Trophoblast cell (in vitro differentiated cells and primary cell): ENCODE data around the gene KCNA4.

Experiments
- DNase-seq, 2 donors: peaks; one replicate each; pipeline ENCODE4 v3.0.0-alpha.2; 2016
- H2AFZ ChIP-seq: 2 replicates; pipeline ENCODE4 v1.6.1; 2013; ENCODE audit warnings: low read length, moderate library complexity, mild to moderate bottlenecking; ENCODE audit not compliant: insufficient read depth, poor library complexity
- H2AK5ac ChIP-seq: 2 replicates; pipeline ENCODE4 v1.6.1; 2013; ENCODE audit warnings: mild to moderate bottlenecking, low read length
- H2BK120ac ChIP-seq: 2 replicates; pipeline ENCODE4 v1.6.1; 2013; ENCODE audit warnings: low read length, mild to moderate bottlenecking, moderate library complexity; ENCODE audit not compliant: insufficient read depth, poor library complexity
- H2BK12ac ChIP-seq: 2 replicates; pipeline ENCODE4 v1.6.1; 2013; ENCODE audit warnings: mild to moderate bottlenecking, low read length, moderate library complexity
- H2BK5ac ChIP-seq: 2 replicates; pipeline ENCODE4 v1.6.1; 2013; ENCODE audit warnings: low read length, low read depth, moderate library complexity, mild to moderate bottlenecking; ENCODE audit not compliant: poor library complexity
- H3K14ac ChIP-seq: 2 replicates; pipeline ENCODE4 v1.6.1; 2013; ENCODE audit warnings: mild to moderate bottlenecking, low read length
- H3K18ac ChIP-seq: 2 replicates; pipeline ENCODE4 v1.6.1; 2013; ENCODE audit warnings: mild to moderate bottlenecking, low read length
- H3K23ac ChIP-seq: 2 replicates; pipeline ENCODE4 v1.6.1; 2013; ENCODE audit warnings: low read length
- H3K27ac ChIP-seq: 2 replicates; pipeline ENCODE4 v1.5.1; 2013; ENCODE audit warnings: low read depth, mild to moderate bottlenecking, inconsistent platforms, low read length, moderate library complexity
- H3K27me3 ChIP-seq: 2 replicates; pipeline ENCODE4 v1.6.1; 2013; ENCODE audit warnings: inconsistent platforms, mild to moderate bottlenecking, low read length, moderate library complexity; ENCODE audit not compliant: insufficient read depth
- H3K36me3 ChIP-seq, 2 experiments: 1 replicate in 1 of 2; 2 replicates in 1 of 2; pipeline ENCODE4 v1.6.1; 2013; ENCODE audit warnings: low read length in 2 of 2, mild to moderate bottlenecking in 2 of 2, moderate library complexity in 1 of 2; ENCODE audit not compliant: insufficient read depth in 2 of 2, control insufficient read depth in 1 of 2
- H3K4ac ChIP-seq: 2 replicates; pipeline ENCODE4 v1.6.1; 2013; ENCODE audit warnings: low read depth, mild to moderate bottlenecking, low read length, moderate library complexity
- H3K4me1 ChIP-seq, 2 experiments: 1 replicate in 1 of 2; 2 replicates in 1 of 2; pipeline ENCODE4 v1.6.1; 2013; ENCODE audit warnings: low read length in 2 of 2, mild to moderate bottlenecking in 2 of 2, moderate library complexity in 1 of 2; ENCODE audit not compliant: insufficient read depth in 2 of 2, control insufficient read depth in 1 of 2
- H3K4me2 ChIP-seq: 2 replicates; pipeline ENCODE4 v1.6.1; 2013; ENCODE audit warnings: inconsistent platforms, mild to moderate bottlenecking, low read length, moderate library complexity
- H3K4me3 ChIP-seq: 2 replicates; pipeline ENCODE4 v1.5.1; 2013; ENCODE audit warnings: mild to moderate bottlenecking, low read depth, low read length, inconsistent platforms
- H3K79me1 ChIP-seq: one replicate; pipeline ENCODE4 v1.6.1; 2013; ENCODE audit warnings: low read length
- H3K79me2 ChIP-seq: 2 replicates; pipeline ENCODE4 v1.6.1; 2013; ENCODE audit warnings: low read length, mild to moderate bottlenecking; ENCODE audit not compliant: control insufficient read depth, insufficient read depth, poor library complexity
- H3K9ac ChIP-seq: 2 replicates; pipeline ENCODE4 v1.6.1; 2013; ENCODE audit warnings: mild to moderate bottlenecking, low read length
- H3K9me3 ChIP-seq: 2 replicates; pipeline ENCODE4 v1.6.1; 2013; ENCODE audit warnings: low read depth, mild to moderate bottlenecking, control low read depth, inconsistent platforms, low read length; ENCODE audit not compliant: insufficient read depth
- H4K12ac ChIP-seq: 2 replicates; pipeline ENCODE4 v1.6.1; 2013; ENCODE audit warnings: low read depth, mild to moderate bottlenecking, low read length, moderate library complexity
- H4K8ac ChIP-seq: 2 replicates; pipeline ENCODE4 v1.6.1; 2013; ENCODE audit warnings: low read depth, mild to moderate bottlenecking, low read length, moderate library complexity
- H4K91ac ChIP-seq: one replicate; pipeline ENCODE4 v1.6.1; 2013; ENCODE audit warnings: low read depth, mild to moderate bottlenecking, low read length, moderate library complexity
- WGBS: extraction: QIAGEN DNeasy Blood & Tissue Kit; methylation state at CpG from one replicate; pipeline ENCODE4 v1.1.7; 2013; ENCODE audit warnings: missing lambda C conversion rate; ENCODE audit not compliant: insufficient read length, insufficient coverage; ENCODE audit errors: extremely low coverage; 5-methylcytosine and 5-hydroxymethylcytosine counted together

The KCNA4 gene

DNA sequence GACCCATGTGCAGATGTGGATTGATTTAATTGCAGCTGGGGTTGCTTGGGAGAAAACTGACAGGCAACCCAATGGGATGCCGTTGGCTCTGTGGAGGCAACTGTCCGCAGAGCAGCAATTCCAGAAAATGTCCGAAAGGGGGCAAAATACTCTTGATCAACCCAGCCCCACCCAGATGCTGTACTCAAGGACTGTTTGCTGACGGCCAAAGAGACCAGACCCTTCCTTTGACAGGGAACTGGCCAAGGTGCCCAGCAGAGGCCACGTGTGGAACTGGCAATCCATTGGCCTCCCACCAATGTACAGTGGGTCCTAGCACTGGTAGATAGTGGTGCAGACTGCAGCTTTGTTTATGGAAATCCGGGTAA lies 29.7 kb upstream of the KCNA4 start:
- Histone ChIP-seq H3K4me3 (no peak overlapping the region), H2AK5ac (no peak overlapping the region)

DNA sequence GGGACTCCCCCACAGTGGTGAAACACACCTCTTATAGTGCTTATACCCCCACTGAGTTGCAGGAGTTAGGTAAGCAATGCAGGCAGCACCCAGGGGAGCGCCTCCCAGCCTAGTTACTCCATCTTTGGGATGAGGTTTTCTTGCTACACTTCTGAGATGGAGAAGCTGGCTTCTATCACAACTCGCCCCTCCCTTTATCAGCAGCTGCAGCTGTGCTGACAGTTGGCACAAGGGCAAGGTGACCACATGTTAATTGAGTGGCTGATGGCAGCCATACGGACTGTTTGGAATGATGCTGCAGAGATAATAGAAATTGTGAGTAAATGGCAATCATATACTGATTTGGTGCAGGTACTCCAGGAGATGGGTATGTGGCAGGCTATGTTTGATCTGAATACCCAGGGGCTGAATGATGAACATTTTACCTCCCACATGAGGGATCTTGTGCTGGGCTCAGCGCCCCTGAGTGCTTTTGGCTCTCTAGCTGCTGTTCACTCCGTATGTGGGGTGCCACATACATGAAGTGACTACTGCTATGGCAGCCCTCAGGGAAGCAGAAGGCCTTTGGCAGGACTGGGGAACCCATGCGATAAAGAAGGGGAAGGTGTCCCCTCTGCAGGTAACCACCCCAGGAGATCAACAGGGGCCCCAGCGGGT lies 29.2 kb upstream of the KCNA4 start:
- Histone ChIP-seq H3K18ac (no peak overlapping the region), H3K23ac (no peak overlapping the region), H3K4me3 (no peak overlapping the region), H3K4ac (no peak overlapping the region), H2BK5ac (no peak overlapping the region), H3K14ac (no peak overlapping the region), H3K79me2 (no peaks in the 10 kb centered on the region), H3K4me2 (no peak overlapping the region), H3K9ac (no peak overlapping the region), H4K91ac (no peak overlapping the region), H2BK120ac (no peak overlapping the region), H3K79me1 (no peaks in the 10 kb centered on the region), H3K27me3 (no peaks in the 10 kb centered on the region), H3K27ac (no peak overlapping the region), H4K12ac (no peak overlapping the region), H2AK5ac (no peak overlapping the region), H3K36me3 (no peaks in the 10 kb centered on the region), H3K9me3 (no peaks in the 10 kb centered on the region), H2AFZ (no peak overlapping the region), H2BK12ac (no peak overlapping the region), H3K4me1 (no peaks in the 10 kb centered on the region), H4K8ac (no peak overlapping the region)
- no CpG with 5 or more reads among the region's 7 CpGs for WGBS
- DNase-seq: no peak

More for the DNA sequence above, 29.7 kb upstream of the KCNA4 start:
- H3K4me1 ChIP-seq: no peaks in the 10 kb centered on the region
- no peaks in the 10 kb centered on the region for H3K79me1 ChIP-seq
- no peaks in the 10 kb centered on the region for H3K9me3 ChIP-seq
- no peak overlapping the region for H4K8ac ChIP-seq
- no peak overlapping the region for H2AFZ ChIP-seq
- WGBS: no CpG with 5 or more reads among the region's 6 CpGs
- H3K4me2 ChIP-seq: no peak overlapping the region
- no peaks in the 10 kb centered on the region for H3K79me2 ChIP-seq
- H3K27ac ChIP-seq: no peak overlapping the region
- no peak overlapping the region for H3K4ac ChIP-seq
- H2BK12ac ChIP-seq: no peak overlapping the region
- no peak overlapping the region for H3K23ac ChIP-seq
- no peak overlapping the region for H3K9ac ChIP-seq
- H3K36me3 ChIP-seq: no peaks in the 10 kb centered on the region
- H2BK5ac ChIP-seq: no peak overlapping the region
- no peak overlapping the region for H4K91ac ChIP-seq
- no peak overlapping the region for H3K14ac ChIP-seq
- DNase-seq: no peak
- H4K12ac ChIP-seq: no peak overlapping the region
- H3K18ac ChIP-seq: no peak overlapping the region
- no peak overlapping the region for H2BK120ac ChIP-seq
- no peaks in the 10 kb centered on the region for H3K27me3 ChIP-seq

DNA sequence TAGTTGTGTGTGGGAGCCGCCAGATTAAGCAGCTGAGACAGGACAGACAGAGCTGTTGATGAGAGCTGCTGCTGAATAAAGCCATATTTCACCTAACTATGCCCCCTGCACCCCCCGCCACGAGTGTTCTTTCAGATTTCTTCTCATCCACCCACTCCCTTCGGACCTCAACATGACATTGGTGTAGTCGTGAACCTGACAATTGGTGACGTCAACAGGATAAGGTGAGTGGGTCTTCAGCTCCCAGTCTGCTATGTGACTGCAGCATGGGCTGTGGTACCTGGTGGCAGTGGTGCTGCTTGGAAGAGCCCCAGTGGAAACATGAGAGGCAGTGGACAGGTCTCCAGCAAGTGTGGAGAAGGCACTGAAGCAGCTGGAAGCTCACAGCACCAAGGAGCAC lies 28.3 kb upstream of the KCNA4 start:
- H3K18ac ChIP-seq: no peak overlapping the region
- DNase-seq: no peak
- no peak overlapping the region for H4K91ac ChIP-seq
- H3K9me3 ChIP-seq: no peaks in the 10 kb centered on the region
- H2BK5ac ChIP-seq: no peak overlapping the region
- no peak overlapping the region for H3K23ac ChIP-seq
- H3K4me2 ChIP-seq: no peak overlapping the region
- no peak overlapping the region for H3K27ac ChIP-seq
- no peak overlapping the region for H2BK12ac ChIP-seq
- H3K79me1 ChIP-seq: no peaks in the 10 kb centered on the region
- H3K14ac ChIP-seq: no peak overlapping the region
- H3K4me1 ChIP-seq: no peaks in the 10 kb centered on the region
- H4K12ac ChIP-seq: no peak overlapping the region
- no peak overlapping the region for H2BK120ac ChIP-seq
- WGBS: no CpG with 5 or more reads among the region's 6 CpGs
- H2AFZ ChIP-seq: no peak overlapping the region
- H3K79me2 ChIP-seq: no peaks in the 10 kb centered on the region
- no peaks in the 10 kb centered on the region for H3K36me3 ChIP-seq
- no peaks in the 10 kb centered on the region for H3K27me3 ChIP-seq
- no peak overlapping the region for H3K9ac ChIP-seq
- H3K4me3 ChIP-seq: no peak overlapping the region
- no peak overlapping the region for H2AK5ac ChIP-seq
- H3K4ac ChIP-seq: no peak overlapping the region
- no peak overlapping the region for H4K8ac ChIP-seq

DNA sequence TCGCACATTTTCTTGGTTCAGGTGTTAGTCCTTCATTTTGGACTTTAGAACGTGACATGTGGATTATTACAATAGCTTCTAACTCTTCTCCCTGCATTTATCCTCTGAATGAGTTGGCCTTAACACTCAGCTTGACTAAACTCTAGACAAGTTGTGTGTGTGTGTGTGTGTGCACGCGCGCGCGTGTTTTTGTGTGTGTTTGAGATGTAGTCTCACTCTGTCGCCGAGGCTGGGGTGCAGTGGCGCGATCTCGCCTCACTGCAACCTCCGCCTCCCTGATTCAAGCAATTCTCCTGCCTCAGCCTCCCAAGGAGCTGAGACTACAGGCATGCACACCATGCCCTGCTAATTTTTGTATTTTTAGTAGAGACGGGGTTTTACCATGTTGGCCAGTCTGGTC lies 24.3 kb upstream of the KCNA4 start:
- no peak overlapping the region for H3K18ac ChIP-seq
- no peak overlapping the region for H3K4ac ChIP-seq
- WGBS: no CpG with 5 or more reads among the region's 14 CpGs
- H3K27ac ChIP-seq: no peak overlapping the region
- no peak overlapping the region for H4K8ac ChIP-seq
- H3K4me2 ChIP-seq: no peak overlapping the region
- no peak overlapping the region for H2AFZ ChIP-seq
- no peak overlapping the region for H3K14ac ChIP-seq
- H2BK12ac ChIP-seq: no peak overlapping the region
- no peaks in the 10 kb centered on the region for H3K36me3 ChIP-seq
- no peaks in the 10 kb centered on the region for H3K79me2 ChIP-seq
- no peak overlapping the region for H2BK5ac ChIP-seq
- H4K12ac ChIP-seq: no peak overlapping the region
- H2BK120ac ChIP-seq: no peak overlapping the region
- no peaks in the 10 kb centered on the region for H3K27me3 ChIP-seq
- no peak overlapping the region for H2AK5ac ChIP-seq
- no peak overlapping the region for H3K9ac ChIP-seq
- no peak overlapping the region for H3K23ac ChIP-seq
- no peak for DNase-seq
- no peak overlapping the region for H4K91ac ChIP-seq
- no peaks in the 10 kb centered on the region for H3K9me3 ChIP-seq
- H3K4me1 ChIP-seq: no peaks in the 10 kb centered on the region
- no peaks in the 10 kb centered on the region for H3K79me1 ChIP-seq
- no peak overlapping the region for H3K4me3 ChIP-seq
